OCI-LY3 (cell line): ENCODE results near the gene ARFGAP3.

Source experiments
- H2AFZ ChIP-seq: fragments of 200-600, 300-600 bp; shearing (Covaris generic); 2 replicates; pipeline ENCODE4 v1.6.0; 2014; ENCODE audit warnings: antibody characterized with exemption, low read depth, low read length
- H3K27ac ChIP-seq: fragments of 200-600, 300-600 bp; sonication (generic); 2 replicates; pipeline ENCODE4 v1.5.1; 2014; ENCODE audit warnings: mild to moderate bottlenecking, low read length, moderate library complexity, mixed read lengths
- H3K27me3 ChIP-seq: fragments of 200-600, 300-600 bp; sonication (generic); 2 replicates; pipeline ENCODE4 v1.6.1; 2014; ENCODE audit warnings: low read depth, low read length, mixed read lengths
- H3K36me3 ChIP-seq: fragments of 200-600, 300-600 bp; sonication (generic); replicated peaks from 2 replicates; pipeline ENCODE3; 2014; ENCODE audit warnings: low read depth, low read length, mixed read lengths
- H3K4me1 ChIP-seq: fragments of 300-600, 200-600 bp; sonication (generic); 2 replicates; pipeline ENCODE4 v1.6.1; 2014; ENCODE audit warnings: low read length, mixed read lengths
- H3K4me2 ChIP-seq: fragments of 200-600, 300-600 bp; sonication (generic); 2 replicates; pipeline ENCODE4 v1.6.1; 2014; ENCODE audit warnings: low read length, mixed read lengths
- H3K4me3 ChIP-seq: fragments of 300-600, 200-600 bp; sonication (generic); 2 replicates; pipeline ENCODE4 v1.5.1; 2014; ENCODE audit warnings: antibody characterized with exemption, mild to moderate bottlenecking, low read length, moderate library complexity
- H3K79me2 ChIP-seq: fragments of 300-600, 200-600 bp; shearing (Covaris generic); 2 replicates; pipeline ENCODE4 v1.6.1; 2014; ENCODE audit warnings: mild to moderate bottlenecking, low read length, mixed read lengths
- H3K9ac ChIP-seq: fragments of 300-600, 200-600 bp; shearing (Covaris generic); 2 replicates; pipeline ENCODE4 v1.6.0; 2014; ENCODE audit warnings: mild to moderate bottlenecking, low read length, moderate library complexity
- H3K9me3 ChIP-seq: fragments of 200-600, 300-600 bp; shearing (Covaris generic); 2 replicates; pipeline ENCODE4 v1.6.1; 2014; ENCODE audit warnings: low read length, mixed read lengths; ENCODE audit not compliant: insufficient read depth
- H4K20me1 ChIP-seq: fragments of 200-600, 300-600 bp; sonication (generic); 2 replicates; pipeline ENCODE4 v1.6.1; 2016; ENCODE audit warnings: low read length, mixed read lengths; ENCODE audit not compliant: insufficient read depth
- EZH2phosphoT487 ChIP-seq: fragments of 200-600 bp; shearing (Covaris generic); IDR thresholded peaks from 2 replicates; pipeline ENCODE4 v1.6.1; 2018; ENCODE audit warnings: antibody characterized with exemption, mixed run types, low read depth
- TF ChIP-seq, protein P1 (sequence below): fragments of 200-600, 300-600 bp; sonication (generic); IDR thresholded peaks from 2 replicates; pipeline ENCODE4 v1.5.1; 2014; ENCODE audit warnings: antibody characterized with exemption, low read length, low read depth

ARFGAP3 gene

DNA sequence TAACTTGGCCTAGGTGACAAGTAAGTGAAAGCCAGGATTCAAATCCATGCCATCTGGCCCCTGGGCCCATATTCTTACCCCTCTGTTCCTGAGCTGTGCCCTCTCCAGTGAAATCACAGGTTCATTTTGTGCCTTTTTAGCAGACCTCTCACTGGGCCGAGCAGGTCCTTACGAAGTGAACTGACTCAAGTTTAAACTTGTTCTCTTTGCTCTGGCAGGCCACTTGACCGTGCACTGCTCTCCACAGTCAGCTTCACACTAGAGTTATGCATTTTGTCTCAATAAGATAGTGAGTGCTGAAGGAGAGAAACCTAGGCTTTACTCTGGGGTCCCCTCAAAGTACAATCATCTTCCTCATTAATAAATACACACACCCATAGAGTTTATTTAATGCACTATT is 40.7 kb downstream of the ARFGAP3 start:
- Histone ChIP-seq H3K27ac (no peak overlapping the region), H3K9ac (no peak overlapping the region), H3K27me3 (no peaks in the 10 kb centered on the region), H3K4me1 (peaks cover 11% of the 10 kb centered on the region), H4K20me1 (no peaks in the 10 kb centered on the region), H3K9me3 (0 out of 2 replicates have a peak, but pooled peaks cover 2% of the 10 kb centered on the region), H3K4me3 (no peak overlapping the region), H3K36me3 (peaks cover 21% of the 10 kb centered on the region), H2AFZ (no peak overlapping the region), H3K79me2 (no peaks in the 10 kb centered on the region), H3K4me2 (no peak overlapping the region)
- TF ChIP-seq, protein P1, sequence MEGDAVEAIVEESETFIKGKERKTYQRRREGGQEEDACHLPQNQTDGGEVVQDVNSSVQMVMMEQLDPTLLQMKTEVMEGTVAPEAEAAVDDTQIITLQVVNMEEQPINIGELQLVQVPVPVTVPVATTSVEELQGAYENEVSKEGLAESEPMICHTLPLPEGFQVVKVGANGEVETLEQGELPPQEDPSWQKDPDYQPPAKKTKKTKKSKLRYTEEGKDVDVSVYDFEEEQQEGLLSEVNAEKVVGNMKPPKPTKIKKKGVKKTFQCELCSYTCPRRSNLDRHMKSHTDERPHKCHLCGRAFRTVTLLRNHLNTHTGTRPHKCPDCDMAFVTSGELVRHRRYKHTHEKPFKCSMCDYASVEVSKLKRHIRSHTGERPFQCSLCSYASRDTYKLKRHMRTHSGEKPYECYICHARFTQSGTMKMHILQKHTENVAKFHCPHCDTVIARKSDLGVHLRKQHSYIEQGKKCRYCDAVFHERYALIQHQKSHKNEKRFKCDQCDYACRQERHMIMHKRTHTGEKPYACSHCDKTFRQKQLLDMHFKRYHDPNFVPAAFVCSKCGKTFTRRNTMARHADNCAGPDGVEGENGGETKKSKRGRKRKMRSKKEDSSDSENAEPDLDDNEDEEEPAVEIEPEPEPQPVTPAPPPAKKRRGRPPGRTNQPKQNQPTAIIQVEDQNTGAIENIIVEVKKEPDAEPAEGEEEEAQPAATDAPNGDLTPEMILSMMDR, result no peak
- no peak for TF ChIP-seq EZH2phosphoT487

GRCh38 chr22:42814616-42815015 is 42.5 kb downstream of the ARFGAP3 start:
- Histone ChIP-seq H3K27me3 (no peaks in the 10 kb centered on the region), H3K9me3 (no peaks in the 10 kb centered on the region), H2AFZ (no peak overlapping the region), H3K36me3 (peaks cover 23% of the 10 kb centered on the region), H3K4me1 (peaks cover 11% of the 10 kb centered on the region), H3K4me3 (no peak overlapping the region), H3K4me2 (no peak overlapping the region; the same call in 1 of the 2 replicates), H3K79me2 (no peaks in the 10 kb centered on the region), H3K9ac (no peak overlapping the region), H3K27ac (no peak overlapping the region), H4K20me1 (no peaks in the 10 kb centered on the region)
- no peak for TF ChIP-seq EZH2phosphoT487
- TF ChIP-seq, protein P1, result no peak

GRCh38 chr22:42814215-42814614 is 42.9 kb downstream of the ARFGAP3 start:
- peaks cover 26% of the 10 kb centered on the region for H3K36me3 ChIP-seq
- TF ChIP-seq, protein P1, result no peak
- no peak for TF ChIP-seq EZH2phosphoT487
- H3K4me2 ChIP-seq, result no peak overlapping the region; the same call in 1 of the 2 replicates
- no peaks in the 10 kb centered on the region for H3K9me3 ChIP-seq
- no peak overlapping the region for H3K4me3 ChIP-seq
- no peaks in the 10 kb centered on the region for H3K27me3 ChIP-seq
- no peak overlapping the region for H2AFZ ChIP-seq
- H3K79me2 ChIP-seq, result no peaks in the 10 kb centered on the region
- H4K20me1 ChIP-seq, result no peaks in the 10 kb centered on the region
- H3K27ac ChIP-seq, result no peak overlapping the region
- peaks cover 11% of the 10 kb centered on the region for H3K4me1 ChIP-seq
- H3K9ac ChIP-seq, result no peak overlapping the region

DNA sequence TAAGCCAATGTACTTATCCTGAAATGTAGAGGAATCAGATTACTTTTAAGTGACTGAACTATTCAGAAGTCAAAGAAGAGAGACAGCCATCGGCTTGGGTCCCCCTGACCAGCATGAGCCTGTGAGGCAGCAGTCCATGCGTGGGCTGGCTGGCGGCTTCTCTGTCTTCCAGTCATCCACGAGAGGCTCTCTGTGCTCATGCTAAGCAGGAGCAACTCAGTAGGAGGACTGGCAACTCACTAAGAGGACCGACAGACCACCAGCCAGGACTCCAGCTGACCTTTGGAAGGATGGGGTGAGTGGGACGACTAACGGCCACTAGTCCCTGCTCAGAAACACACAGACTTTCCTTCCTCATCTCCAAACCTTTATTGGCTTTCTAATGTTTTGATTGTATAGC is 43.6 kb downstream of the ARFGAP3 start:
- no peak overlapping the region for H3K9ac ChIP-seq
- H3K36me3 ChIP-seq, result peaks cover 32% of the 10 kb centered on the region
- no peak overlapping the region for H3K4me2 ChIP-seq
- H3K9me3 ChIP-seq, result no peaks in the 10 kb centered on the region
- TF ChIP-seq, protein P1, result no peak
- no peak for TF ChIP-seq EZH2phosphoT487
- H3K27ac ChIP-seq, result no peak overlapping the region
- no peaks in the 10 kb centered on the region for H4K20me1 ChIP-seq
- no peaks in the 10 kb centered on the region for H3K79me2 ChIP-seq
- no peak overlapping the region for H3K4me3 ChIP-seq
- no peaks in the 10 kb centered on the region for H3K27me3 ChIP-seq
- no peak overlapping the region for H2AFZ ChIP-seq
- peaks cover 11% of the 10 kb centered on the region for H3K4me1 ChIP-seq
